HG03558 (cell line): ENCODE results near the gene ADCY1.

Source experiments
- ATAC-seq: cut with Tn5 transposase; IDR thresholded peaks from one replicate; pipeline ENCODE4 v1.9.1; 2021; ENCODE audit warnings: moderate number of reproducible peaks; ENCODE audit not compliant: unreplicated experiment; ENCODE audit errors: extremely low read depth

Gene ADCY1

GRCh38 chr7:45575501-45576248 is 1.5 kb downstream of the ADCY1 start:
- no peak for ATAC-seq

- no peak for ATAC-seq
These were observed 2.2 kb downstream of the ADCY1 start for GRCh38 chr7:45576249-45576929.

- ATAC-seq, result no peak
These were observed 3.9 kb downstream of the ADCY1 start for GRCh38 chr7:45578022-45578421.

- ATAC-seq, result no peak
These were observed 4.3 kb downstream of the ADCY1 start for GRCh38 chr7:45578467-45578866.

- no peak for ATAC-seq
These were observed 5.2 kb downstream of the ADCY1 start for GRCh38 chr7:45579391-45579801.

- no peak for ATAC-seq
These were observed 6.1 kb downstream of the ADCY1 start for GRCh38 chr7:45580053-45580872.

GRCh38 chr7:45581271-45581780 is 7.2 kb downstream of the ADCY1 start:
- ATAC-seq, result no peak

GRCh38 chr7:45582136-45582749 is 8.1 kb downstream of the ADCY1 start:
- no peak for ATAC-seq

GRCh38 chr7:45582868-45583277 is 8.7 kb downstream of the ADCY1 start:
- no peak for ATAC-seq

- ATAC-seq, result no peak
These were observed 9.1 kb downstream of the ADCY1 start for GRCh38 chr7:45583296-45583695.

GRCh38 chr7:45584261-45585210 is 10.4 kb downstream of the ADCY1 start:
- ATAC-seq, result no peak

- no peak for ATAC-seq
These were observed 11.5 kb downstream of the ADCY1 start for GRCh38 chr7:45585628-45586027.

GRCh38 chr7:45586542-45587520 is 12.7 kb downstream of the ADCY1 start:
- ATAC-seq, result no peak

- ATAC-seq, result no peak
These were observed 14.3 kb downstream of the ADCY1 start for GRCh38 chr7:45588466-45588865.

- ATAC-seq, result no peak
These were observed 14.9 kb downstream of the ADCY1 start for GRCh38 chr7:45589061-45589460.

GRCh38 chr7:45589915-45590678 is 15.9 kb downstream of the ADCY1 start:
- no peak for ATAC-seq

GRCh38 chr7:45590679-45591057 is 16.5 kb downstream of the ADCY1 start:
- no peak for ATAC-seq
